ENCODE results near the gene TAGLN. TPM values are rescaled to one million over a fixed set of nuclear protein-coding genes. Genes with fewer than 3 reads are reported as not detected.

TAGLN gene
- total and polyA plus RNA-seq, 9 of the 15 experiments (the other 6 are each of a cell fraction or from before 2014, with no cell fraction given), result 0.21 to 4.9 (median 1.1) TPM

DNA sequence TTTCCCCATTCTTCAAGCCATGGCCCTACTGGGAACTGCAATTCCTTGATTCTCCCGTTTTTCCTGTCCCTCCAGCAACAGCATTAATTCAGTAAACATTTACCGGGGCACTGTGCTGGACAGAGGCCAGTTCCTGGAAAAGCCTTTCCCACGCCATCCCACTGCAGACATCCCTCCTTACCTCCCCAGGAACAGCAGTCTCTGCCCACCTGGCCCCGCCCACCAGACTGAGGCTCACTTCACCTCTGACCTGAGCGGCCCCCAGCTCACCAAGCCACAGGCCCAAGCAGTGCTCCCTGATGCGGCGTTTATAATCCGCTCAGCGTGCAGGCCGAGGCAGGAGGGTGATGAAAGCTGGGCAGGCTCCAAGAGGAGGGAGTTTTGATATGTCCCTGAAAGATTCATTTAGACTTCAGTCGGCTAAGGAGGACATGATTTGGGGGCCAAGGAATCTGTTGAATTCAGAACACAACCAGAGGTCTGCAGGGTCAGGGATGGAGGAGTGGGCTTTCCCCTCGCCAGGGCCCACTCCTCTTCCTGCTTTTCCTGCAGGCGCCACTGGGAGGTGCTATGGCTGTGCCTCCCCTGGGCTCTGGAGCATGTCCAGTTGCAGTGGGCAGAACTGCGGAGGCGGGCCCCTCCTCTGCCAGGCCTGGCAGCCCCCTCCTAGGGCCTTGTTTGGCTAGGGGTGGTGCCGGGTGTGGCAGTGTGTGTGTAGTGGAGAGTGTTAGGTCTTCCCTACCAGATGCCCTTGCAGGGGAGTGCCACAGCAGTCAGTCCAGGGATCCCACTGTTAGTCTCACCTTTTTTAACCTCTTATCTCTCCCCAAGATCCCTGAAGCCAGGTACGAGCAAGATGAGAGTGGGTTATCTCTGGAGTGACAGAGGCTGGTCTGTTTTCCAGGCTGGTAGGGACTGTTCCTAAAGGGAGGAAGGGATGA lies 1.4 kb upstream of the TAGLN start (continued):
- TF ChIP-seq POLR2G (IDR thresholded peaks at IDR 0.05; ENCODE audit: low read depth, low read length) (peak; percentile 59), RBM22 (IDR thresholded peaks at IDR 0.05; ENCODE audit: low read depth, low read length, poor library complexity, severe bottlenecking) (no peak), POLR2A (conservative IDR thresholded peaks at IDR 0.05) (no peak), EGR1 (conservative IDR thresholded peaks at IDR 0.05) (0 out of 2 replicates have a peak, but pooled peaks have one; percentile 43)

DNA sequence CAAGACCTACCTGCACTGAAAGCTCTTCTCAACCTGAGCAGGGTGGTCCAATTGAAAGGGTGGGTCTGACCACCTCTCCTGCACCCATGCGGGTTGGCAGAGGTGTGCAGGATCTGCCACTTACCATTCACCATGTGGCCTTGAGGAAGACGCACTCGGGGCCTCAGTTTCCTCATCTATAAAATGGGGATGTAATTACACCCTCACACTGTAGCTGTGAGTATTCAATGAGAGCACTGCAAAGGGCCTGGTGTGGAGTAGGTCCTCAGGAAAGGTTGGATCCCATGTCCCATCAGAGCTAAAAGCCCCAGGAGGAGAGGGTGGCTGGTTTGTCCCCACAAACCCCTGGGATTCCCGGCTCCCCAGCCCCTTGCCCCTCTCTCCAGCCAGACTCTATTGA lies 557 bp upstream of the TAGLN start:
- FAIRE-seq (no peak), ATAC-seq (no peak), DNase-seq (ENCODE audit: extremely low read depth in 1 of 4, low spot score in 3 of 4) (no peak)
- Histone ChIP-seq H4K20me1 (replicated peaks; ENCODE audit: control insufficient read depth, insufficient read depth, low read length) (no peaks in the 10 kb centered on the region; the same call in none of the 2 replicates), H3K9ac (ENCODE audit: insufficient read depth in 1 of 2, low read depth in 2 of 2, low read length in 2 of 2) (no peak overlapping the region; a peak in 1 of 4 replicates), H2AFZ (ENCODE audit: low read depth, low read length) (no peak overlapping the region), H3K36me3 (ENCODE audit: control insufficient read depth, insufficient read depth, low read length) (peaks cover 6% of the 10 kb centered on the region; the same call in 2 of the 3 replicates), H3K4me1 (replicated peaks in 1 of 2; ENCODE audit: control insufficient read depth in 2 of 2, insufficient read depth in 2 of 2, low read length in 2 of 2) (peaks cover 0 to 30% of the 10 kb centered on the region in 2 experiments; a peak in 3 of 5 replicates), H3K4me2 (ENCODE audit: insufficient read depth, low read length) (no peak overlapping the region), H3K79me2 (ENCODE audit: control insufficient read depth, insufficient read depth, low read length) (no peaks in the 10 kb centered on the region), H3K4me3 (no peak overlapping the region), H3K27me3 (ENCODE audit: control insufficient read depth in 2 of 2, insufficient read depth in 2 of 2, low read length in 2 of 2) (no peaks in the 10 kb centered on the region), H3K9me1 (ENCODE audit: control insufficient read depth, insufficient read depth, low read length) (no peaks in the 10 kb centered on the region), H3K9me3 (replicated peaks; ENCODE audit: control insufficient read depth, insufficient read depth, low read depth, low read length) (no peaks in the 10 kb centered on the region), H3K27ac (ENCODE audit: extremely low read depth, low read depth, low read length) (no peak overlapping the region)
- intact Hi-C loops (cut with micrococcal nuclease), result no loop called here
- BruUV-seq (replicated peaks), result no TSS peak
- ChIA-PET POLR2A (interaction anchor here (0.7 to 1.2 kb wide), 2 partner anchors 22 to 355 kb away, joined by 3 read pairs; no protein-coding TSS in a partner anchor), CTCF (ENCODE audit: low intra/inter-chr PET ratio) (no interaction called here)
- WGBS (ENCODE audit: insufficient coverage, low coverage, missing lambda C conversion rate), result 50% methylated on average over 3 of the region's 4 CpGs
- in situ Hi-C loops (cut with MboI), result no loop called here
- TF ChIP-seq ZNF444 (CRISPR knock-in tag; IDR thresholded peaks at IDR 0.05) (no peak), ETV5 (CRISPR knock-in tag; IDR thresholded peaks at IDR 0.05; ENCODE audit: low read depth) (no peak), ZNF324 (CRISPR knock-in tag; IDR thresholded peaks at IDR 0.05) (no peak), ZNF143 (CRISPR knock-in tag; IDR thresholded peaks at IDR 0.05) (no peak), TAF15 (IDR thresholded peaks at IDR 0.05; ENCODE audit: low read depth, low read length) (no peak), ZNF184 (CRISPR knock-in tag; IDR thresholded peaks at IDR 0.05) (no peak), ZNF347 (CRISPR knock-in tag; IDR thresholded peaks at IDR 0.05; ENCODE audit: low read depth) (no peak), ZC3H11A (IDR thresholded peaks at IDR 0.05; ENCODE audit: low read depth, low read length) (no peak), RBM15 (IDR thresholded peaks at IDR 0.05; ENCODE audit: insufficient read depth, low read length) (no peak)
- TF ChIP-seq, protein P1, sequence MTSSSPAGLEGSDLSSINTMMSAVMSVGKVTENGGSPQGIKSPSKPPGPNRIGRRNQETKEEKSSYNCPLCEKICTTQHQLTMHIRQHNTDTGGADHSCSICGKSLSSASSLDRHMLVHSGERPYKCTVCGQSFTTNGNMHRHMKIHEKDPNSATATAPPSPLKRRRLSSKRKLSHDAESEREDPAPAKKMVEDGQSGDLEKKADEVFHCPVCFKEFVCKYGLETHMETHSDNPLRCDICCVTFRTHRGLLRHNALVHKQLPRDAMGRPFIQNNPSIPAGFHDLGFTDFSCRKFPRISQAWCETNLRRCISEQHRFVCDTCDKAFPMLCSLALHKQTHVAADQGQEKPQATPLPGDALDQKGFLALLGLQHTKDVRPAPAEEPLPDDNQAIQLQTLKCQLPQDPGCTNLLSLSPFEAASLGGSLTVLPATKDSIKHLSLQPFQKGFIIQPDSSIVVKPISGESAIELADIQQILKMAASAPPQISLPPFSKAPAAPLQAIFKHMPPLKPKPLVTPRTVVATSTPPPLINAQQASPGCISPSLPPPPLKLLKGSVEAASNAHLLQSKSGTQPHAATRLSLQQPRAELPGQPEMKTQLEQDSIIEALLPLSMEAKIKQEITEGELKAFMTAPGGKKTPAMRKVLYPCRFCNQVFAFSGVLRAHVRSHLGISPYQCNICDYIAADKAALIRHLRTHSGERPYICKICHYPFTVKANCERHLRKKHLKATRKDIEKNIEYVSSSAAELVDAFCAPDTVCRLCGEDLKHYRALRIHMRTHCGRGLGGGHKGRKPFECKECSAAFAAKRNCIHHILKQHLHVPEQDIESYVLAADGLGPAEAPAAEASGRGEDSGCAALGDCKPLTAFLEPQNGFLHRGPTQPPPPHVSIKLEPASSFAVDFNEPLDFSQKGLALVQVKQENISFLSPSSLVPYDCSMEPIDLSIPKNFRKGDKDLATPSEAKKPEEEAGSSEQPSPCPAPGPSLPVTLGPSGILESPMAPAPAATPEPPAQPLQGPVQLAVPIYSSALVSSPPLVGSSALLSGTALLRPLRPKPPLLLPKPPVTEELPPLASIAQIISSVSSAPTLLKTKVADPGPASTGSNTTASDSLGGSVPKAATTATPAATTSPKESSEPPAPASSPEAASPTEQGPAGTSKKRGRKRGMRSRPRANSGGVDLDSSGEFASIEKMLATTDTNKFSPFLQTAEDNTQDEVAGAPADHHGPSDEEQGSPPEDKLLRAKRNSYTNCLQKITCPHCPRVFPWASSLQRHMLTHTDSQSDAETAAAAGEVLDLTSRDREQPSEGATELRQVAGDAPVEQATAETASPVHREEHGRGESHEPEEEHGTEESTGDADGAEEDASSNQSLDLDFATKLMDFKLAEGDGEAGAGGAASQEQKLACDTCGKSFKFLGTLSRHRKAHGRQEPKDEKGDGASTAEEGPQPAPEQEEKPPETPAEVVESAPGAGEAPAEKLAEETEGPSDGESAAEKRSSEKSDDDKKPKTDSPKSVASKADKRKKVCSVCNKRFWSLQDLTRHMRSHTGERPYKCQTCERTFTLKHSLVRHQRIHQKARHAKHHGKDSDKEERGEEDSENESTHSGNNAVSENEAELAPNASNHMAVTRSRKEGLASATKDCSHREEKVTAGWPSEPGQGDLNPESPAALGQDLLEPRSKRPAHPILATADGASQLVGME (CRISPR knock-in tag; IDR thresholded peaks at IDR 0.05), result no peak
- TF ChIP-seq, protein P2, sequence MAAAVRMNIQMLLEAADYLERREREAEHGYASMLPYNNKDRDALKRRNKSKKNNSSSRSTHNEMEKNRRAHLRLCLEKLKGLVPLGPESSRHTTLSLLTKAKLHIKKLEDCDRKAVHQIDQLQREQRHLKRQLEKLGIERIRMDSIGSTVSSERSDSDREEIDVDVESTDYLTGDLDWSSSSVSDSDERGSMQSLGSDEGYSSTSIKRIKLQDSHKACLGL (CRISPR knock-in tag; IDR thresholded peaks at IDR 0.05; ENCODE audit: borderline replicate concordance, poor library complexity, severe bottlenecking), result no peak

Data from K562 (cell line).